ENCODE results near the gene CRTC1.

CRTC1 gene

GRCh38 chr19:18763674-18764590, 80.5 kb downstream of the CRTC1 start:
- in situ Hi-C loops (cut with MboI; ENCODE audit: low pct_unique_long_range_greater_than_20kb, low sequenced_read_pairs, unreplicated experiment) = no loop called here
- no peak for TF ChIP-seq CTCF (IDR thresholded peaks at IDR 0.05; ENCODE audit: extremely low read depth, insufficient read depth, missing control alignments)
- no peak for DNase-seq (ENCODE audit: low spot score)

GRCh38 chr19:18764591-18765051, 81.1 kb downstream of the CRTC1 start:
- TF ChIP-seq CTCF (IDR thresholded peaks at IDR 0.05; ENCODE audit: extremely low read depth, insufficient read depth, missing control alignments) = no peak

GRCh38 chr19:18765224-18765623, 81.7 kb downstream of the CRTC1 start:
- no peak for DNase-seq (ENCODE audit: low spot score)
- in situ Hi-C loops (cut with MboI; ENCODE audit: low pct_unique_long_range_greater_than_20kb, low sequenced_read_pairs, unreplicated experiment) = no loop called here
- no peak for TF ChIP-seq CTCF (IDR thresholded peaks at IDR 0.05; ENCODE audit: extremely low read depth, insufficient read depth, missing control alignments)

More at GRCh38 chr19:18764591-18765051, 81.1 kb downstream of the CRTC1 start:
- in situ Hi-C loops (cut with MboI; ENCODE audit: low pct_unique_long_range_greater_than_20kb, low sequenced_read_pairs, unreplicated experiment) = no loop called here
- DNase-seq (ENCODE audit: low spot score) = no peak

GRCh38 chr19:18768046-18768771, 84.7 kb downstream of the CRTC1 start:
- no peak for TF ChIP-seq CTCF (IDR thresholded peaks at IDR 0.05; ENCODE audit: extremely low read depth, insufficient read depth, missing control alignments)
- in situ Hi-C loops (cut with MboI; ENCODE audit: low pct_unique_long_range_greater_than_20kb, low sequenced_read_pairs, unreplicated experiment) = no loop called here
- no peak for DNase-seq (ENCODE audit: low spot score)

- in situ Hi-C loops (cut with MboI; ENCODE audit: low pct_unique_long_range_greater_than_20kb, low sequenced_read_pairs, unreplicated experiment) = no loop called here
- TF ChIP-seq CTCF (IDR thresholded peaks at IDR 0.05; ENCODE audit: extremely low read depth, insufficient read depth, missing control alignments) = no peak
Observed at GRCh38 chr19:18768997-18769891, 85.8 kb downstream of the CRTC1 start.

More at GRCh38 chr19:18768997-18769891, 85.8 kb downstream of the CRTC1 start:
- DNase-seq (ENCODE audit: low spot score) = no peak
